Esophagus muscularis mucosa (tissue), 4 donors: ENCODE measurements around the gene PHLDA2. TPM values are rescaled to one million over a fixed set of nuclear protein-coding genes. Genes with fewer than 3 reads are reported as not detected.
A peak's percentile ranks its signal among the peaks of the same experiment; 100 is the strongest.
"Not testable (repeated sequence)": the region's sequence is repeated elsewhere in the genome, so short reads cannot be mapped to it uniquely, and the experiment has no call there.

Experiments used
- DNase-seq: peaks from one replicate; pipeline ENCODE4 v3.0.0-alpha.2; 2017; ENCODE audit errors: extremely low spot score
- H3K27ac ChIP-seq, 4 donors: fragments of 200-600 bp; sonication (generic); replicated peaks in 1 of 4; 1 replicate in 3 of 4; 2 replicates in 1 of 4; pipeline ENCODE4 v1.5.1; 2016 to 2019; ENCODE audit warnings: mild to moderate bottlenecking in 1 of 4
- H3K27me3 ChIP-seq, 4 donors: fragments of 200-600 bp; sonication (generic); one replicate each; pipeline versions ENCODE4 v1.5.1 to v1.6.0; 2016 to 2019
- H3K36me3 ChIP-seq, 4 donors: fragments of 200-600 bp; sonication (generic); one replicate each; pipeline ENCODE4 v1.5.1; 2016 to 2019
- H3K4me1 ChIP-seq, 4 donors: fragments of 200-600 bp; sonication (generic); one replicate each; pipeline ENCODE4 v1.5.1; 2016 to 2019
- H3K4me3 ChIP-seq, 4 donors: fragments of 200-600 bp; sonication (generic); 1 replicate in 2 of 4; 2 replicates in 2 of 4; pipeline ENCODE4 v1.5.1; 2016 to 2019; ENCODE audit warnings: mild to moderate bottlenecking in 4 of 4, moderate library complexity in 1 of 4
- H3K9me3 ChIP-seq, 4 donors: fragments of 200-600 bp; sonication (generic); 1 replicate in 3 of 4; 2 replicates in 1 of 4; pipeline ENCODE4 v1.5.1; 2016 to 2019
- CTCF ChIP-seq, 3 experiments: fragments of 200-600 bp in 2 of 3; fragments of 450-650 bp in 1 of 3; sonication (generic) in 2 of 3; IDR thresholded peaks; one replicate each; pipeline ENCODE4 v1.5.1; 2017 to 2019; ENCODE audit warnings: antibody characterized with exemption in 3 of 3, mild to moderate bottlenecking in 2 of 3, moderate library complexity in 1 of 3
- EP300 ChIP-seq: sonication (generic); formaldehyde crosslinking; IDR thresholded peaks from one replicate; pipeline ENCODE4 v1.6.1; 2017; ENCODE audit warnings: antibody characterized with exemption
- POLR2A ChIP-seq: fragments of 450-650 bp; IDR thresholded peaks from one replicate; pipeline ENCODE4 v1.6.1; 2017; ENCODE audit warnings: antibody characterized with exemption, moderate library complexity, mild to moderate bottlenecking, low read depth
- POLR2AphosphoS5 ChIP-seq, 2 donors: sonication (generic); formaldehyde crosslinking; IDR thresholded peaks; one replicate each; pipeline ENCODE4 v1.6.1; 2017; ENCODE audit warnings: antibody characterized with exemption in 2 of 2
- WGBS: methylation state at CpG from one replicate; pipeline ENCODE4 v1.1.5; 2018; 5-methylcytosine and 5-hydroxymethylcytosine counted together
- intact Hi-C: fragments of 100-400 bp; cut with DNase I; formaldehyde crosslinking; loops from one replicate; pipeline ENCODE4 v1.15.1; 2023
- total RNA-seq, 4 donors: library from RNA; depleted of rRNA; stranded (reverse); fragments of >200 nt; gene quantifications; one replicate each; pipeline versions ENCODE4 v1.1.0 to v1.2.1, GENCODE V29; 2016

PHLDA2 gene
- total RNA-seq, 4 donors from 2014 or later = 0.83 to 2.3 (median 1.3) TPM

- H3K9me3 ChIP-seq = peaks cover 0 to 1% (median 0%) of the 10 kb centered on the region in 4 donors
- intact Hi-C loops = no loop called here
- H3K36me3 ChIP-seq = peaks cover 5 to 33% (median 18%) of the 10 kb centered on the region in 4 donors
- 81% methylated on average over 9 of the region's 15 CpGs for WGBS
- peaks cover 20 to 41% (median 37%) of the 10 kb centered on the region in 4 donors for H3K4me1 ChIP-seq
- no peak for TF ChIP-seq POLR2AphosphoS5 (IDR thresholded peaks at IDR 0.05)
- no peak for TF ChIP-seq POLR2A
- TF ChIP-seq CTCF (IDR thresholded peaks at IDR 0.05) = no peak
- no peak for TF ChIP-seq EP300
- no peaks in the 10 kb centered on the region for H3K27me3 ChIP-seq
- H3K27ac ChIP-seq = peak overlapping the region in 1 of 4 donors; percentile 79
- H3K4me3 ChIP-seq = no peak overlapping the region
- no peak for DNase-seq
Observed at GRCh38 chr11:2942872-2943710, 13.9 kb upstream of the PHLDA2 start.

GRCh38 chr11:2942447-2942846 is 13.2 kb upstream of the PHLDA2 start:
- 65% methylated on average over 8 of the region's 13 CpGs for WGBS
- Histone ChIP-seq H3K36me3 (peaks cover 0 to 26% (median 13%) of the 10 kb centered on the region in 4 donors), H3K27me3 (no peaks in the 10 kb centered on the region), H3K9me3 (peaks cover 0 to 7% (median 3%) of the 10 kb centered on the region in 4 donors), H3K27ac (no peak overlapping the region), H3K4me1 (peaks cover 20 to 41% (median 37%) of the 10 kb centered on the region in 4 donors), H3K4me3 (no peak overlapping the region)
- intact Hi-C loops = no loop called here
- DNase-seq = no peak
- TF ChIP-seq POLR2A = no peak
- no peak for TF ChIP-seq POLR2AphosphoS5 (IDR thresholded peaks at IDR 0.05)
- no peak for TF ChIP-seq EP300
- no peak for TF ChIP-seq CTCF (IDR thresholded peaks at IDR 0.05)

GRCh38 chr11:2940921-2941821 is 12.0 kb upstream of the PHLDA2 start:
- Histone ChIP-seq H3K36me3 (peaks cover 0 to 22% (median 7%) of the 10 kb centered on the region in 4 donors), H3K4me3 (no peak overlapping the region), H3K27ac (peak overlapping the region in 2 of 4 donors; percentile 22 to 34), H3K27me3 (no peaks in the 10 kb centered on the region), H3K9me3 (peaks cover 0 to 10% (median 4%) of the 10 kb centered on the region in 4 donors), H3K4me1 (peaks cover 15 to 37% (median 34%) of the 10 kb centered on the region in 4 donors)
- 56% methylated on average over 4 of the region's 10 CpGs for WGBS
- no peak for TF ChIP-seq EP300
- no peak for TF ChIP-seq CTCF (IDR thresholded peaks at IDR 0.05)
- no peak for TF ChIP-seq POLR2A
- TF ChIP-seq POLR2AphosphoS5 (IDR thresholded peaks at IDR 0.05) = no peak
- no peak for DNase-seq
- intact Hi-C loops = no loop called here

- H3K27me3 ChIP-seq = no peaks in the 10 kb centered on the region
- intact Hi-C loops = no loop called here
- H3K27ac ChIP-seq = no peak overlapping the region
- H3K4me1 ChIP-seq = peaks cover 9 to 29% (median 25%) of the 10 kb centered on the region in 4 donors
- H3K36me3 ChIP-seq = peaks cover 0 to 22% (median 7%) of the 10 kb centered on the region in 4 donors
- WGBS = 67% methylated on average over 10 of the region's 16 CpGs
- peaks cover 0 to 10% (median 4%) of the 10 kb centered on the region in 4 donors for H3K9me3 ChIP-seq
- DNase-seq = no peak
- no peak for TF ChIP-seq POLR2A
- H3K4me3 ChIP-seq = no peak overlapping the region
Observed at GRCh38 chr11:2940147-2940920, 11.1 kb upstream of the PHLDA2 start.

GRCh38 chr11:2938458-2939418 is 9.5 kb upstream of the PHLDA2 start:
- H3K27ac ChIP-seq, DNase-seq, intact Hi-C loops, H3K27me3 ChIP-seq, H3K36me3 ChIP-seq, H3K4me3 ChIP-seq, H3K9me3 ChIP-seq: not testable (repeated sequence)
- WGBS = 82% methylated on average over 17 of the region's 20 CpGs
- peaks cover 9 to 13% (median 13%) of the 10 kb centered on the region in 4 donors for H3K4me1 ChIP-seq

GRCh38 chr11:2937641-2938457 is 8.6 kb upstream of the PHLDA2 start:
- DNase-seq, H3K4me3 ChIP-seq, H3K9me3 ChIP-seq, H3K27me3 ChIP-seq, intact Hi-C loops, H3K36me3 ChIP-seq, H3K27ac ChIP-seq: not testable (repeated sequence)
- H3K4me1 ChIP-seq = peaks cover 7 to 13% (median 8%) of the 10 kb centered on the region in 4 donors
- WGBS = 90% methylated on average over 32 of the region's 32 CpGs
